Endothelial cell of umbilical vein (primary cell): ENCODE measurements around the gene EVC. TPM values are rescaled to one million over a fixed set of nuclear protein-coding genes. Genes with fewer than 3 reads are reported as not detected.

Experiments
- BruUV-seq: library from RNA; stranded (reverse); fragments of 400-500 nt; replicated peaks from 2 replicates; lab custom pipeline; 2021; lab: Mats Ljungman, UMichigan
- CTCF ChIA-PET: fragments of 300-600, 350-600 bp; sonication (Branson Sonifier 250); formaldehyde crosslinking; loops from one replicate; lab custom pipeline; 2021; ENCODE audit warnings: antibody characterized with exemption, inconsistent platforms; lab: Charles Lee
- POLR2A ChIA-PET: fragments of 300-600, 350-600 bp; sonication (Branson Sonifier 250); formaldehyde crosslinking; loops from one replicate; lab custom pipeline; 2021; ENCODE audit warnings: antibody characterized with exemption, inconsistent platforms; lab: Charles Lee
- DNase-seq: peaks from one replicate; pipeline ENCODE4 v3.0.0-alpha.2; 2011; ENCODE audit warnings: low read depth, low spot score
- FAIRE-seq: peaks from 2 replicates; lab custom pipeline; 2011; peaks lifted over from hg19 to GRCh38; lab: Jason Lieb, UNC
- H2AFZ ChIP-seq: 2 replicates; pipeline ENCODE4 v1.6.0; 2012; ENCODE audit warnings: low read depth, low read length, control low read depth, inconsistent platforms
- H3K27ac ChIP-seq: 2 replicates; pipeline ENCODE4 v1.5.1; 2011; ENCODE audit warnings: low read depth, mild to moderate bottlenecking, control low read depth, low read length, moderate library complexity; ENCODE audit not compliant: insufficient read depth
- H3K27me3 ChIP-seq, 2 experiments: 2 replicates each; pipeline versions ENCODE4 v1.6.0 to v1.6.1; 2011; ENCODE audit warnings: low read length in 2 of 2, mixed read lengths in 1 of 2; ENCODE audit not compliant: control insufficient read depth in 2 of 2, insufficient read depth in 2 of 2
- H3K36me3 ChIP-seq, 2 experiments: 2 replicates in 1 of 2; 3 replicates in 1 of 2; pipeline ENCODE4 v1.5.1; 2011; ENCODE audit warnings: low read length in 2 of 2, mild to moderate bottlenecking in 1 of 2, moderate library complexity in 1 of 2; ENCODE audit not compliant: control insufficient read depth in 2 of 2, insufficient read depth in 2 of 2; ENCODE audit errors: extremely low read depth in 1 of 2
- H3K4me1 ChIP-seq: 3 replicates; pipeline ENCODE4 v1.5.1; 2011; ENCODE audit warnings: mild to moderate bottlenecking, low read length; ENCODE audit not compliant: control insufficient read depth, insufficient read depth; ENCODE audit errors: extremely low read depth
- H3K4me2 ChIP-seq: 2 replicates; pipeline ENCODE4 v1.6.1; 2011; ENCODE audit warnings: low read length, control low read depth, mixed read lengths; ENCODE audit not compliant: insufficient read depth
- H3K4me3 ChIP-seq, 3 experiments: fragments of 200-600 bp in 1 of 3; sonication (generic), shearing (Covaris generic) in 1 of 3; replicated peaks in 1 of 3; 2 replicates each; pipeline ENCODE4 v1.5.1; 2011 to 2016; ENCODE audit warnings: control low read depth in 3 of 3, low read length in 3 of 3, mild to moderate bottlenecking in 2 of 3, inconsistent platforms in 1 of 3, low read depth in 1 of 3, moderate library complexity in 1 of 3; ENCODE audit not compliant: insufficient read depth in 1 of 3
- H3K79me2 ChIP-seq: 2 replicates; pipeline ENCODE4 v1.6.0; 2012; ENCODE audit warnings: low read length, inconsistent platforms; ENCODE audit not compliant: control insufficient read depth, insufficient read depth
- H3K9ac ChIP-seq: replicated peaks from 2 replicates; pipeline ENCODE3; 2011; ENCODE audit warnings: low read length, control low read depth; ENCODE audit not compliant: insufficient read depth; ENCODE audit errors: extremely low read depth
- H3K9me1 ChIP-seq: replicated peaks from 3 replicates; pipeline ENCODE4 v1.6.0; 2011; ENCODE audit warnings: mild to moderate bottlenecking, low read length; ENCODE audit not compliant: control insufficient read depth, insufficient read depth; ENCODE audit errors: extremely low read depth
- H3K9me3 ChIP-seq: replicated peaks from 2 replicates; pipeline ENCODE4 v1.5.1; 2012; ENCODE audit warnings: low read length, inconsistent platforms; ENCODE audit not compliant: control insufficient read depth, insufficient read depth
- H4K20me1 ChIP-seq: replicated peaks from 2 replicates; pipeline ENCODE3; 2011; ENCODE audit warnings: mild to moderate bottlenecking, low read length; ENCODE audit not compliant: control insufficient read depth, insufficient read depth; ENCODE audit errors: extremely low read depth
- CTCF ChIP-seq, 2 donors: IDR thresholded peaks; 1 replicate in 1 of 2; 2 replicates in 1 of 2; pipeline ENCODE4 v1.5.1; 2011; ENCODE audit warnings: low read length in 2 of 2, mild to moderate bottlenecking in 2 of 2, moderate library complexity in 2 of 2, control low read depth in 1 of 2, inconsistent platforms in 1 of 2, low read depth in 1 of 2; ENCODE audit not compliant: insufficient read depth in 1 of 2; ENCODE audit errors: extremely low read depth in 1 of 2
- EZH2 ChIP-seq: IDR thresholded peaks from 2 replicates; pipeline ENCODE4 v1.6.1; 2012; ENCODE audit warnings: borderline replicate concordance, low read depth, mild to moderate bottlenecking, moderate library complexity, low read length, inconsistent platforms; ENCODE audit not compliant: severe bottlenecking
- FOS ChIP-seq: IDR thresholded peaks from 2 replicates; pipeline ENCODE4 v1.6.1; 2011; ENCODE audit warnings: mild to moderate bottlenecking, low read length, moderate library complexity, borderline replicate concordance; ENCODE audit not compliant: insufficient read depth
- POLR2A ChIP-seq: IDR thresholded peaks from 2 replicates; pipeline ENCODE4 v1.6.1; 2012; ENCODE audit warnings: low read depth, mild to moderate bottlenecking, control low read depth, low read length
- POLR2AphosphoS5 ChIP-seq: IDR thresholded peaks from 2 replicates; pipeline ENCODE4 v1.6.1; 2012; ENCODE audit warnings: low read depth, mild to moderate bottlenecking, control low read depth, low read length, moderate library complexity; ENCODE audit not compliant: insufficient read depth
- dilution Hi-C: fragments of 300-500 bp; cut with MboI; formaldehyde crosslinking; loops from one replicate; pipeline ENCODE4 v1.15.0; 2019; ENCODE audit warnings: low sequenced_read_pairs; ENCODE audit not compliant: extremely low pct_ligation_motif_present
- intact Hi-C: fragments of 100-400 bp; cut with micrococcal nuclease; formaldehyde crosslinking; loops from one replicate; pipeline ENCODE4 v1.10.0; 2022
- polyA plus RNA-seq, 4 experiments: library from polyadenylated mRNA; depleted of rRNA in 3 of 4; stranded (reverse) in 3 of 4; unstranded in 1 of 4; fragments of >200 nt; gene quantifications; 2 replicates each; pipeline versions ENCODE4 v1.2.1 to v1.2.3, GENCODE V29; 2011 to 2012; ENCODE audit warnings: missing spikeins in 1 of 4
- total RNA-seq: library from RNA; stranded (reverse); gene quantifications from 2 replicates; pipeline ENCODE4 v1.2.3, GENCODE V29; 2021

EVC gene
- total and polyA plus RNA-seq, 2 donors (not counting 3 experiments of a cell fraction or from before 2014, with no cell fraction given), result 6.3 to 31.6 TPM

GRCh38 chr4:5812506-5813229 lies 101.7 kb downstream of the EVC start:
- H3K9ac ChIP-seq, result no peak overlapping the region
- FAIRE-seq (peak; percentile 59), DNase-seq (peak; percentile 36)
- H4K20me1 ChIP-seq, result no peaks in the 10 kb centered on the region
- dilution Hi-C loops, result no loop called here
- no peak overlapping the region for H3K4me2 ChIP-seq
- H3K79me2 ChIP-seq, result no peaks in the 10 kb centered on the region
- no peak overlapping the region for H3K27ac ChIP-seq
- peaks cover 0 to 46% of the 10 kb centered on the region in 2 experiments for H3K36me3 ChIP-seq
- BruUV-seq, result no TSS peak
- ChIA-PET CTCF (interaction anchor here (0.6 to 1.9 kb wide), 12 partner anchors 8 to 827 kb away, joined by 3 to 25 read pairs (median 5); partner anchors contain the start of gene STK32B), POLR2A (interaction anchor here (0.5 kb wide), 1 partner anchor 241 kb away, joined by 4 read pairs; no protein-coding TSS in a partner anchor)
- no peak overlapping the region for H3K4me3 ChIP-seq
- TF ChIP-seq POLR2AphosphoS5, result no peak
- TF ChIP-seq FOS, result no peak
- no peak for TF ChIP-seq POLR2A
- no peak for TF ChIP-seq EZH2
- peak; percentile 41 to 58 for TF ChIP-seq CTCF (IDR thresholded peaks at IDR 0.05; ENCODE audit: extremely low read depth in 1 of 2, insufficient read depth in 1 of 2, low read depth in 1 of 2, low read length in 2 of 2)
- no peaks in the 10 kb centered on the region for H3K27me3 ChIP-seq
- H2AFZ ChIP-seq, result no peak overlapping the region
- H3K4me1 ChIP-seq, result no peaks in the 10 kb centered on the region
- intact Hi-C loops, result loop anchor here (1.0 to 5.0 kb wide), 3 partner anchors 410 to 818 kb away; no protein-coding TSS in a partner anchor
- no peaks in the 10 kb centered on the region for H3K9me3 ChIP-seq
- H3K9me1 ChIP-seq, result no peaks in the 10 kb centered on the region
